DMS153 treated with DMSO at 0.1 percent for 48 hours (cell line): ENCODE results near the gene RBMXL2.

Experiments
- DNase-seq: peaks from one replicate; lab custom pipeline; 2025; ENCODE audit not compliant: unreplicated experiment; lab: John Stamatoyannopoulos, UW

RBMXL2 gene

DNA sequence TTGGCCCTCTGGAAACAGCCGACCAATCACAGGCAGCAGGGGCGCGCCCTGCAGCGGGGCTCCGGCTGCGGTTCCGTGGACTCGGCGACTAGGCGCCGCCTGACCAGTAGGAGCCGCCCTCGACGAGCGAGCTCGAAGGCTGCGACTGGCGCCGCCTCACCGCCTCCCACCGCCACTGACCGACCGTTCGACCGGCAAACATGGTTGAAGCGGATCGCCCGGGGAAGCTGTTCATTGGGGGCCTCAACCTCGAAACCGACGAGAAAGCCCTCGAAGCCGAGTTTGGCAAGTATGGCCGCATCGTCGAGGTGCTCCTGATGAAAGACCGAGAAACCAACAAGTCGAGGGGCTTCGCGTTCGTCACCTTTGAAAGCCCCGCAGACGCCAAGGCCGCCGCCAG is at the start of gene RBMXL2:
Gene RBMXL2 (plus strand): TSS at position 78 of the 400 bp plus-strand sequence. CDS start 123 bp downstream, at position 201.
- no peak for DNase-seq

DNA sequence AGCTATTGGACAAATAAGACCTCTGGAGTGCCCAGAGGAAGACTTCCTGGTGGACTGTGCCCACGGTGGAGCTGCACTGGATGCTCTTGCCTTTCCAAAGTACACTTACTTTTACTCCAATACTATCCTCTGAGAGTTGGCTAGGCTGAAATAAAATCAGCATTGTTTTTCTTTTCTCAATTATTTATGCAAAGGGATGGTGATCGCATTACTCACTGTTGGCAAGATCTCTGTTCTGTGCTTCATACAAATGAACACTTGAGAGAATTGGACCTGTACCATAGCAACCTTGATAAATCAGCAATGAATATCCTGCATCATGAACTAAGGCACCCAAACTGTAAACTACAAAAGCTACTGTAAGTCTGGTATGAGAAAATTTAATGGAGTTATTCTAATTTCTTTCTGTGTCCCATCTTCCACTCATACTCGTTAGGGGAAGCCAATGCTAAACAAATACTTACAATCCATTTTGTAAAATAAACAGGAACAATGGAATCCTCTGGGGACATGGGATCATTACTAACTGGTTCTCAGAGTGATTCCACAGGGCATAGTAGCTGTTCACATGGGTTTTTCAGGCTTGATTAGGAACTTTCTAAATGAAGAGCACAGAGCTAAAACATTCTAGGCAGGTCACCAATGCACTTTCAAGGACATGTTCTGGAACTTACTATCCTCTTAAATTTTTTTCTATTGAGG is 42.2 kb upstream of the RBMXL2 start:
- no peak for DNase-seq

DNA sequence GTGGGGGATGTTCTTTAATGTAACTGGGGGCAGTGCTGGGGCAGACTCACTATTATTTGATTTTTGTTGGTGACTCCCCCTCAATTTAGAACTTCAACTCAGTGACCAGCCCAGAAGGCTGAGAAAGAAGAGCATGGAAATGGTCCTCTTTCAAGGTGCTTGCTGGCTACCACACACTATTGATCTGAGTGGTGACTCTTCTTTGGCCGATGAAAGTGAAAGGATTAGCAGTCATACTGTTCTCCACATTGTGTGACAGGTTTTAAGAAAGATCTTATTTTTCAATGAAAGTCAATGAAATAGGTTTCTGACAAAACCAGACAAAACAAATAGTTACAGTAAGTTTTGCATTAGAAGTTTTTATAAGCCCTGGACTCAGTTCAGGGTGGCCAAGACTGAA is 38.6 kb upstream of the RBMXL2 start:
- no peak for DNase-seq

DNA sequence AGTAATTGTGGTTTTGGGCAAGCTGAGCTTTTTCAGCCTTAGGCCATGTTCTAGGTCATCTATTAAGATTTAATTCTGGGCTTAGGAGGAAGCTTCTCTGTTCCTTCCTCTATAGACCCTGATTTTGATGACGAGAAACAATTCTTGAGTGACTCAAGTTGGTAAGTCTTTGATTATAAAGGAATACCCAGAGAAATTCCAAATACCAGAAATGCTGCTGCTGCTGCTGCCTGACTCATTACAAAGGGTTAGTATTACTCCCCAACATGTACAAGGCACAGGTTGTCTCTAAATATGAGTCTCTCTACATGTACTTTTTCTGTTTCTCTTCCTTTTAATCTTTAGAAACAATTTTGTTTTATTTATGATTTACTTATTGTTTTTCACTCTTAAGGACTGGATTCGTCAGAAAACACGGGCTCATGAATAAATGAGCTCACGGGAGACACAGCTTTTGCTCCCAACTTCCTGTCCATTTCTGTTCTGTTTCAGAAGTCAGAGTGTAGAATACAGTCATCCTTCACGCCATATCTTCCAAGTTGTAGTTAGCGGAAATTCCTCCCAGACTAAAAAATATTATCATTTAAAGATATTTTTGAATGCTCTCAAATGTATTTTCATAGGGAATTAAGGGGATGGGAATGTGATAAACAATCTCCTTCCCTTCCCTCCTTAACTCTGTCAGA is 31.8 kb upstream of the RBMXL2 start:
- no peak for DNase-seq

DNA sequence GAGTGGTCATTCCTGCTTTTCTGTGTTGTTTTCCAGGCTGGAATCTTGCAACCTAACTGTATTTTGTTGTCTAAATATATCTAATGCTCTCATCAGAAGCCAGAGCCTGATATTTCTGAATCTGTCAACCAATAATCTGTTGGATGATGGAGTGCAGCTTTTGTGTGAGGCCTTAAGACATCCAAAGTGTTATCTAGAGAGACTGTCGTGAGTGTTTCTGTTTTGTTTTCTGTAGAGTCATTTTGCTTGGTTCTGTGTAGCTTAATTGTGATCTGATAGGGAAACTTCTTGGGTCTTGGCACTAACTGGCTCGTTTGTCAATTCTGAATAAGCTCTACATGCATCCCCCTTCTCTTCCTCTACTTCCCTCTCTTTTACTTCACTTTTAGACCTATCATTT is 31.2 kb upstream of the RBMXL2 start:
- DNase-seq = no peak

DNA sequence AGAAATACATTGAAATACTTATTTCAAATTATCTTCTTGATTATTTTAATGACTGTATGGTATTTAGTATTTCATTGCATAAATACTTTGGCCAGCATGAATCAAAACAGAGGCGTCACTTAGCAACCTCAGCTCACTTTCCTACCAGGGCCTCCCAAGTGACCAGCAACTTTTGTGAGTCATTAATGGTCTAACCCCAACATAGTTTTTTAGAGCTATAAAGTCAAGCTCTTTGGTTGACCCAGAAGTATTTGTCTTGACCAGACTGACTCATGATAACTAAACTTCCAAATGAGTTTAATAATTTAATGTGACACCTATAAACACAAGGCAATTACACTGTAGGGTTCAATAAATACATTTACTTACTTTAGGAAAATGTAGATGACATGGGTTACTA is 27.9 kb upstream of the RBMXL2 start:
- DNase-seq = no peak

DNA sequence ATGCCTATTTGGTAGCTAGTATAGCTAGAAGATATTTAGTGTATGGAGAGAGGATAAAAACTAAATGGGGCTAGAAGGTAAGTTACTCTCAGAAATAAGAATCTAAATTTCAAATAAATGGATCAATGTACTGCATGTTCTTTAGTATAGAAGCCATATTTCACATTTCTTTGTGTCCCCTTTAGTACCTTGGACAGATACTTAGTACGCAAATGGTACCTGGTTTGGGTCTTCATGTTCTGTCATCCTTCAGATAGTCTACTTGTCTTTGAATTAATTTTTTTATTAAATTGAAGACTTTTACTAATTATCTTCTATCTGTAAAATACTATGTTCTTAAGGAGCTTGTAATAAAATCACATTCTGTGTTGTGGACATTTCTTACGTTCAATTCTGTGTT is 26.3 kb upstream of the RBMXL2 start:
- no peak for DNase-seq

DNA sequence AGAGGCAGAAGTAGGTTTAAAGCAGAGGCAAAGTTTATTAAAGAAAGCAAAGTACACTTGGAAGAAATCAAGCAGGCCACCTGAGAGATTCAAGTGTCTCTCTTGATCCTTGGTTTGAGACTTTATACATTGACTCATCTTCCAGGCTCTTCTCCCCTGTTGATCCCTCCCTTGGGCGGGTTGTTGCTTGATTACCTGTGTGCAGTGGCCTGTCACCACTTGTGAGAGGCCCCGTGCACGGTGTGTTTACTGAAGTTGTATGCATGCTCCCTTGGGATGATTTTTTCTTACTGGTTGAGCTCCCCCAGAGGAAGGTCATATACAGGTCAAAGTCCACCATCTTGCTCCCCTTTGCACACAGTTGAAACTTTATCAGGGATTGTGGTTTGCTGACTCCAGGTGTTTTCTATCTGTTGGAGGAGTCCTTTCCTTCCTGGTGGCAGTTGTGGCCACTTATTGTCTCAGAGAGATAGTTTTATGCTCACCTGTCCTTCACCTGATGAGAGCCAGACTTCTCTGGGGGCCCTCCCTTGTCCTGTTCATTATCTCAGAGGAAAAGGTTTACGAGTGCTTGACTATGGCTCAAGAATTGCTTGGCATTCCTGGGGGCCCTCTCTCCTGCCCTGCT is 16.3 kb upstream of the RBMXL2 start:
- DNase-seq = no peak

DNA sequence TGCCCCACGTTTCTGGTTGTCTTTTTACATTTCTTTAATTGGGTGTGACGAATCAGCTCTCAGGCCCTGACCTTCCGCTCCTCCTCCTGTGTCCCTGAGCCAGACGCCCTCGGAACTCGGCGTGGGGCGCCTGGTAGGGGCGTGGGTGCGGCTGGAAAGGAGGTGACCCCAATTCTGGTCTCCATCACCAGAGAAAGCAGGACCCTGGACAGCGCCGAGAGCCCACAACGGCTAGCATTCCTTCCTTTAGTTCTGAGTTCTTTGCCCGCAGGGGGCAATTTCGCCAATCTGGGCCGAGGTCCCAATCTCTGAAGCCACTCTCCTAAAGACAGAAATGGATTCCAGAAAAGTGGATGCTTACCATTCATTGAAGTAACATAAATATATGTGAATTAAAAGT is 11.7 kb upstream of the RBMXL2 start:
- no peak for DNase-seq

DNA sequence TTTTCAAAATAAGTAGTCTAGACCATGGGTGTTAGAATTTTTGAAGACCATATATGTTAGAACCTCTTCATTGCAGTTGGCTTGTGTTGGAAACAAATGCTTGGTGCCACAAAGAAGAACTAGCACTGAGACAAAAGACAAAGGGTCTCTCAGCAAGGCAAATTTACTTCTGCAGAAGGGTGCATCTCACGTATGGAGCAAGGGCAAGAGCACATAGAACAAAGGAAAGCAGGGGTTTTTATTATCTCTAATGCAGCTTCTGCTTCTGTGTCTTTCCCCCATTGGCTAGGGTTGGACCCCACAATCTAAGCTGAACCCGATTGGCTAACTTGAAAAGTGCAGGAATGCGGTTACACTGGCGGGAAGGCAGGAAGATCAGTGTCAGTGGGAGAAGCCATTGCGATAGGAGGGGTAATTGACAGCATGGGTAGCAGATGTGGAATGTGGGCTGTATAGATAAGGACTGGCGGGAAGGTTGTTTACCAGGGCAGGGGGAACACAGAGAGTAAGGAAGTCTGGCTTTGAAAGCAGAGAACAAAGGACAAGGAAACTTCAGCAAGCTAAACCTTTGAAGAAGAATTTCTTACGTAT is 9.2 kb upstream of the RBMXL2 start:
- DNase-seq = no peak

DNA sequence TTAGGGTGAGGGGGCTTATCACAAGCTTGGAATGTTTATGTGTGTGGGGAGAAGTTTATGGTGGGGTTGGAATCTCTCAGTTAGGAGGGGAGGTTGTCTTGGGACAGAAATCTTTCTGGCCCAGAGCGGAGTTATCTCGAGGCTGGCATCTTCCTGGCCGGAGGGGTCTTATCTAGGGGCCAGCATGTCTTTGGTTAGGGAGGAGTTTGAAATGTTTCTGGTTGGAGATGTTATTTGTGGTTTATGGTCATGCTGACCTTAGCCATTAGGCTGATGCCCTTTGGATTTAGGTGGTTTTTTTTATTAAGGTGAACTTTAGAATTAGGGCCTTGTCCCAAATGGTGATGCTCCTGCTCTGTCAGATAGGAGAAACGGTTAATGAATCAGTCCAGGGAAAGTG is 7.9 kb upstream of the RBMXL2 start:
- DNase-seq = no peak

DNA sequence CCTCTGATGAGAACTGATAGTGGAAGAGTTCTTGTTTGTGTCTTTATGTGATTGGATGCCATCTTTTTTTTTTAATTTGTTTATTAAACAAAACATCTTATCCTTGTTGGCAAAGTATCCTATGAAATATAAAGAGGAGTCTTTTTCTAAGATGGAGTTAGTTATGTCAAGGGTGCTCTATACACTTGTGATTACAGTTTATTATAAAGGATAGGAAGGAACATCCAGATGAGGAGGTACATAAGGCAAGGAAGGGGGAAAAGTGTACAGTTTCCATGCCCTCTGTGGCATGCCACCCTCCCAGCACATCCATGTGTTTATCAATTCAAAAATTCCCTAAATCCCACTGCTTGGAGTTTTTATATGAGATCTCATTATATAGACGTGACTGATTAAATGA is 7.4 kb upstream of the RBMXL2 start:
- no peak for DNase-seq

DNA sequence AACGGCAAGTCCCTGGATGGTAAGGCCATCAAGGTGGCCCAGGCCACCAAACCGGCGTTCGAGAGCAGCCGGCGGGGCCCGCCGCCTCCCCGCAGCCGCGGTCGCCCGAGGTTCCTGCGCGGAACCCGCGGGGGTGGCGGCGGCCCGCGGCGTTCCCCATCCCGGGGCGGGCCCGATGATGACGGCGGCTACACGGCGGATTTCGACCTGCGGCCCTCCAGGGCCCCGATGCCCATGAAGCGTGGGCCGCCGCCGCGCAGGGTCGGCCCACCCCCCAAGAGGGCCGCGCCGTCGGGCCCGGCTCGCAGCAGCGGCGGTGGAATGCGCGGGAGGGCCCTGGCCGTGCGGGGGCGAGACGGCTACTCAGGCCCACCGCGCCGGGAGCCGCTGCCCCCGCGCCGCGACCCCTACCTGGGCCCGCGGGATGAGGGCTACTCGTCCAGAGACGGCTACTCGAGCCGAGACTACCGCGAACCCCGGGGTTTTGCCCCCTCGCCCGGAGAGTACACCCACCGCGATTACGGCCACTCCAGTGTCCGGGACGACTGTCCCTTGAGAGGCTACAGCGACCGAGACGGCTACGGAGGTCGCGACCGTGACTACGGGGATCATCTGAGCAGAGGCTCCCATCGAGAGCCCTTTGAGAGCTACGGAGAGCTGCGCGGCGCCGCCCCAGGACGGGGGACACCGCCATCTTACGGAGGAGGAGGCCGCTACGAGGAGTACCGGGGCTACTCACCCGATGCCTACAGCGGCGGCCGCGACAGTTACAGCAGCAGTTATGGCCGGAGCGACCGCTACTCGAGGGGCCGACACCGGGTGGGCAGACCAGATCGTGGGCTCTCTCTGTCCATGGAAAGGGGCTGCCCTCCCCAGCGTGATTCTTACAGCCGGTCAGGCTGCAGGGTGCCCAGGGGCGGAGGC is 792 bp downstream of the RBMXL2 start:
- DNase-seq = no peak

DNA sequence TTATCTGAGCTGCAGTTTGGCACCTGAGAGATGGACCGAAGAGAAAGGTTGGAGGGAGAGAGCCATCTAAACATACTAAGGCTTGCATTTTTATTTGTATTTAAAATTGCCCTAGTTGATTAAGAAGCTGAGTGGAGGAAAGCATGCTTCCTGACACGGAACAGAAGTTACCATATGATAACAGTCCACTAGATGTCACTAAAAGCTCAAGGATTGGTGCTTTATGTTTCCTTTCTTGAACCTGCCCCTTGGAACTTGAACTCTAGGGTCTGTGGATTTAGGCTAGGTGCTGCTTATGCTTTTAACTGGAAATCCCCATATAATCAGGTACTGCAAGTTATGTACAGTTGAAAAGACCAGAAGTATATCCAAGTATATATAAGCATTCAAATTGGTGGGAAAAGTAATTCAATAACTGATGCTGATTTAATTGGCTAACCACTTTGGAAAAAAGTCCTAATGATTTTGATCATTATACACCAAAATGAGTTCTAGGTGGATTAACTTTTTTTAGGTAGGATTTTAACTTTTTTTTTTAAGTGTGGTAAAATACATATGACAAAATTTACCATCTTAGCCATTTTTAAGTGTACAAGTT is 9.5 kb downstream of the RBMXL2 start:
- DNase-seq = peak; percentile 42

DNA sequence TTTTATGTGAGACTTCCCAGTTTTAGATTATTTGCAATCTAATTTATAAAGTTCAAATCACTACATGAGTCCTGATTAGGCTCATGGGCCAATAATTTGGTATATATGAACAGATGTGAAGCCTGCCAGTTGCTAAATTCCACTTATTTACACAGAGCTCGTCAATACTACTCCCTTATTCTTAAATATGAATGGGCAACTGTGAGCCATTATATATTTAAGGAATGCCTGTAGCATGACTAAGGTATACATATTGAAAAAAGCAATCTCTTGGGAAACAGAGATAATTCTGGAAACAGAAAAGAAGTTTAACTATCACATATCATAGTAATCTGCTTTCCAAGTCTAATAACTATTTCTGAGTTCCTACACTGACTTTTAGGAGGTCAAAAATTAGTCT is 27.0 kb downstream of the RBMXL2 start:
- DNase-seq = no peak

DNA sequence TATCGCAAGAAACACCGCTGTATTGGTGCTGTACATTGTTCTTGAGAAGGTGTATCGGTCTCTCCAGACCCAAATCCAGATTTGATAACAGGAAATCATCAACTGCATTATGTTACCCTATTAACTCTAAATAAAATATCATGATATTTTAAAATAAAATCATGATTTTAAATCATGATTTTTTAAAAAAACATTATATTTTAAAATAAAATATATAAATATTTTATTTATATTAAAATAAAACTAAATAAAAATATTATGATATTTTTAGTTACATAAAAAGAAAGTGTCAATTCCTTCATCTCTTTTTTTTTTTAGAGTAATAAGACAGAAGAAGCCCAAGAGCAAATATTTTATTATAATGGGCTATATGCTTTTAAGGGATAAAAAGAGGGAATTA is 27.6 kb downstream of the RBMXL2 start:
- DNase-seq = no peak

DNA sequence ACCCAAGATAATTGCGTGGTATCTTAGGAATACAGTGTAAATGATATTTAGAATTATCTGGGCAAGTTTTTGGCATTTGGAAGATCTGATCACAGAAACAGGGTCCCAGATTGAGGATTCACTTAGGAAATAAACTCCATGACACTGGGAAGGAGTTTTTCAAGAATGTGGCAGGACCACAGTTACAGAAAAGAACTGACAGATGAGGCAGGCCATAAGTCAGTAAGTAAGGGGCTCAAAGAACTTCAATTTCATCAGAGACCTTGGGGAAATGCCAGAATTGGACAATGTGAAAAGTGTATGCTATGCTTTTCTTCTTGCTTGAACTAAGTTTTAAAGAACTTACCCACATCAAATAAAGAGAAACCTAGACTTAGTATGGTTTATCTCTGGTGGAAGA is 49.3 kb downstream of the RBMXL2 start:
- no peak for DNase-seq
